ENCODE results near the gene GALNT14. TPM values are rescaled to one million over a fixed set of nuclear protein-coding genes. Genes with fewer than 3 reads are reported as not detected.

GALNT14 gene
- total RNA-seq, 1 donor from 2014 or later = 14.4 TPM

- Mint-ChIP-seq H3K4me1 (ENCODE audit: low read depth, unreplicated experiment) (peaks cover 11% of the 10 kb centered on the region), H3K4me3 (ENCODE audit: unreplicated experiment) (no peak overlapping the region), H3K9me3 (ENCODE audit: unreplicated experiment) (peaks cover 6% of the 10 kb centered on the region), H3K27me3 (ENCODE audit: unreplicated experiment) (peaks cover 2% of the 10 kb centered on the region), H3K27ac (ENCODE audit: unreplicated experiment) (no peak overlapping the region), H3K36me3 (ENCODE audit: unreplicated experiment) (peaks cover 8% of the 10 kb centered on the region)
- no peak for TF ChIP-seq CTCF (IDR thresholded peaks at IDR 0.05; ENCODE audit: partially characterized antibody, unreplicated experiment)
- no peak for DNase-seq
These were observed 195.8 kb downstream of the GALNT14 start for GRCh38 chr2:30942419-30942818.

- DNase-seq = no peak
- Mint-ChIP-seq H3K4me3 (ENCODE audit: unreplicated experiment) (no peak overlapping the region), H3K27ac (ENCODE audit: unreplicated experiment) (no peak overlapping the region), H3K9me3 (ENCODE audit: unreplicated experiment) (peaks cover 2% of the 10 kb centered on the region), H3K27me3 (ENCODE audit: unreplicated experiment) (peaks cover 2% of the 10 kb centered on the region), H3K4me1 (ENCODE audit: low read depth, unreplicated experiment) (peaks cover 11% of the 10 kb centered on the region), H3K36me3 (ENCODE audit: unreplicated experiment) (no peaks in the 10 kb centered on the region)
- no peak for TF ChIP-seq CTCF (IDR thresholded peaks at IDR 0.05; ENCODE audit: partially characterized antibody, unreplicated experiment)
These were observed 197.4 kb downstream of the GALNT14 start for GRCh38 chr2:30940839-30941238.

- H3K27ac Mint-ChIP-seq (ENCODE audit: unreplicated experiment) = no peak overlapping the region
- H3K4me1 Mint-ChIP-seq (ENCODE audit: low read depth, unreplicated experiment) = peaks cover 11% of the 10 kb centered on the region
- no peak for TF ChIP-seq CTCF (IDR thresholded peaks at IDR 0.05; ENCODE audit: partially characterized antibody, unreplicated experiment)
- H3K9me3 Mint-ChIP-seq (ENCODE audit: unreplicated experiment) = peaks cover under 1% of the 10 kb centered on the region
- no peaks in the 10 kb centered on the region for H3K36me3 Mint-ChIP-seq (ENCODE audit: unreplicated experiment)
- peaks cover 2% of the 10 kb centered on the region for H3K27me3 Mint-ChIP-seq (ENCODE audit: unreplicated experiment)
- DNase-seq = no peak
- no peak overlapping the region for H3K4me3 Mint-ChIP-seq (ENCODE audit: unreplicated experiment)
These were observed 198.9 kb downstream of the GALNT14 start for GRCh38 chr2:30939364-30939763.

- Mint-ChIP-seq H3K27me3 (ENCODE audit: unreplicated experiment) (peaks cover 2% of the 10 kb centered on the region), H3K4me3 (ENCODE audit: unreplicated experiment) (no peak overlapping the region), H3K36me3 (ENCODE audit: unreplicated experiment) (no peaks in the 10 kb centered on the region), H3K4me1 (ENCODE audit: low read depth, unreplicated experiment) (peaks cover 11% of the 10 kb centered on the region), H3K9me3 (ENCODE audit: unreplicated experiment) (no peaks in the 10 kb centered on the region), H3K27ac (ENCODE audit: unreplicated experiment) (no peak overlapping the region)
- no peak for DNase-seq
- no peak for TF ChIP-seq CTCF (IDR thresholded peaks at IDR 0.05; ENCODE audit: partially characterized antibody, unreplicated experiment)
These were observed 200.0 kb downstream of the GALNT14 start for GRCh38 chr2:30938196-30938595.

GRCh38 chr2:30936977-30937376, 201.3 kb downstream of the GALNT14 start:
- no peak for DNase-seq
- H3K9me3 Mint-ChIP-seq (ENCODE audit: unreplicated experiment) = no peaks in the 10 kb centered on the region
- no peaks in the 10 kb centered on the region for H3K36me3 Mint-ChIP-seq (ENCODE audit: unreplicated experiment)
- peaks cover 8% of the 10 kb centered on the region for H3K4me1 Mint-ChIP-seq (ENCODE audit: low read depth, unreplicated experiment)
- H3K27me3 Mint-ChIP-seq (ENCODE audit: unreplicated experiment) = peaks cover 2% of the 10 kb centered on the region
- no peak overlapping the region for H3K4me3 Mint-ChIP-seq (ENCODE audit: unreplicated experiment)
- H3K27ac Mint-ChIP-seq (ENCODE audit: unreplicated experiment) = no peak overlapping the region
- no peak for TF ChIP-seq CTCF (IDR thresholded peaks at IDR 0.05; ENCODE audit: partially characterized antibody, unreplicated experiment)

Data from glutamatergic neuron (in vitro differentiated cells).